HG03521 (cell line): Measurements from ENCODE around the gene D2HGDH.
"Not testable (repeated sequence)": the region's sequence is repeated elsewhere in the genome, so short reads cannot be mapped to it uniquely, and the experiment has no call there.

Source experiments
- ATAC-seq: cut with Tn5 transposase; IDR thresholded peaks from one replicate; pipeline ENCODE4 v1.9.1; 2021; ENCODE audit warnings: mild to moderate bottlenecking, moderate library complexity; ENCODE audit not compliant: unreplicated experiment

The D2HGDH gene

GRCh38 chr2:241768251-241768711, 33.9 kb downstream of the D2HGDH start:
- no peak for ATAC-seq

GRCh38 chr2:241768850-241769249, 34.4 kb downstream of the D2HGDH start:
- ATAC-seq = no peak

- no peak for ATAC-seq
Observed at GRCh38 chr2:241769819-241770184, 35.4 kb downstream of the D2HGDH start.

- no peak for ATAC-seq
Observed at GRCh38 chr2:241770185-241770935, 35.9 kb downstream of the D2HGDH start.

GRCh38 chr2:241770936-241771285, 36.5 kb downstream of the D2HGDH start:
- ATAC-seq = no peak

GRCh38 chr2:241771286-241772062, 37.0 kb downstream of the D2HGDH start:
- ATAC-seq = no peak

DNA sequence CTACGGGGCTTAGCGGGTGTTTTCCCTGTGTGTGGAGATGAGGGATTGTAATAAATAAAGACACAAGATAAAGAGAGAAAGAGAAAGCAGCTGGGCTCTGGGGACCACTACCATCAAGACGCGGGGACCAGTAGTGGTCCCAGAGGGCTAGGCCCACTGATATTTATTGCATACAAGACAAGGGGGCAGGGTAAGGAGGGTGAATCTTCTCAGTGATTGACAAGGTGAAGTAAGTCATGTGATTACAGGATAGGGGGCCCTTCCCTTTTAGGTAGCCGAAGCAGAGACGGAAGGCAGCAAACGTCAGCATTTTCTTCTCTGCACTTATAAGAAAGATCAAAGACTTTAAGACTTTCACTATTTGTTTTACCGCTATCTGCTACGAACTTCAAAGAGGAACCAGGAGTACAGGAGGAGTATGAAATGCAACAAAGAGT, 37.7 kb downstream of the D2HGDH start:
- ATAC-seq = no peak

- no peak for ATAC-seq
Observed at GRCh38 chr2:241773511-241774418, 39.3 kb downstream of the D2HGDH start.

DNA sequence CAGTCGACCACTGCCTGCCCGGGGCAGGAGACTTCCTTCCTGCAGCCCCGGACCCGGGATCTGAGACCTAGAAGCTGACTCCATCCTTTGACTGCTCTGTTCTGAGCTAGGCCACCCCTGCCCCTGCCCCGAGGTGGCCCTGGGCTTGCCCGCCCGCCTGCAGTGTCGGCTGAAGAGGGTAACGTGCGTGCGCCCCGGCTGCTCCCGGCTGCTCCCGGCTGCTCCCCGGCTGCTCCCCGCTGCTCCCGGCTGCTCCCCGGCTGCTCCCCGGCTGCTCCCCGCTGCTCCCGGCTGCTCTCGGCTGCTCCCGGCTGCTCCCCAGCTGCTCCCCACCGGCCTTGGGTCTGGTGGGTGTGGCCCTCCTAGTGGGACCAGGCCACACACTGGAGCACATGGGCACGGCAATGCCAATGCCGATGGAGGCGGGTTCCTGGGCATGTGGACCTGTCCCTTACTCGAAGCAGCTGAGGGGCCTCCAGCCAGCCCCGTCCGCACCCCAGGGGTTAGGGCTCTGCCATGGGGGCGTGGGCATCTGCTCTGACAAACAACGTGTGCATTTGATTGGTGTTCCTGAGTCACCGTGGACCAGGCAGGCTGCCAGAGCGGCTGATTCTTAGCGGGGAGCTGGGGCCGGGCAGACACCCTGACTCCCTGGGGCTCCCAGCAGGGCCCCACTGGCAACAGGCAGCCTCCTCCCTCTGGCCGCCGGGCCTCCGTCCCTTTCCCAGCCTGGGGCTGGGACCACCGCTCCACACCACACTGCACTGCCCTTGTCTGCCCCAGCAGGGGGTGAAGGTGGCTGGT, 40.2 kb downstream of the D2HGDH start:
- ATAC-seq = no peak

GRCh38 chr2:241775223-241776177, 41.1 kb downstream of the D2HGDH start:
- ATAC-seq = no peak

GRCh38 chr2:241776336-241777169, 42.1 kb downstream of the D2HGDH start, which contains the start of gene GAL3ST2:
Gene GAL3ST2, plus strand, starts transcription at chr2:241776822. Its CDS starts 134 bp downstream, at chr2:241776956.
- no peak for ATAC-seq

GRCh38 chr2:241777170-241777685, 42.8 kb downstream of the D2HGDH start:
- no peak for ATAC-seq

DNA sequence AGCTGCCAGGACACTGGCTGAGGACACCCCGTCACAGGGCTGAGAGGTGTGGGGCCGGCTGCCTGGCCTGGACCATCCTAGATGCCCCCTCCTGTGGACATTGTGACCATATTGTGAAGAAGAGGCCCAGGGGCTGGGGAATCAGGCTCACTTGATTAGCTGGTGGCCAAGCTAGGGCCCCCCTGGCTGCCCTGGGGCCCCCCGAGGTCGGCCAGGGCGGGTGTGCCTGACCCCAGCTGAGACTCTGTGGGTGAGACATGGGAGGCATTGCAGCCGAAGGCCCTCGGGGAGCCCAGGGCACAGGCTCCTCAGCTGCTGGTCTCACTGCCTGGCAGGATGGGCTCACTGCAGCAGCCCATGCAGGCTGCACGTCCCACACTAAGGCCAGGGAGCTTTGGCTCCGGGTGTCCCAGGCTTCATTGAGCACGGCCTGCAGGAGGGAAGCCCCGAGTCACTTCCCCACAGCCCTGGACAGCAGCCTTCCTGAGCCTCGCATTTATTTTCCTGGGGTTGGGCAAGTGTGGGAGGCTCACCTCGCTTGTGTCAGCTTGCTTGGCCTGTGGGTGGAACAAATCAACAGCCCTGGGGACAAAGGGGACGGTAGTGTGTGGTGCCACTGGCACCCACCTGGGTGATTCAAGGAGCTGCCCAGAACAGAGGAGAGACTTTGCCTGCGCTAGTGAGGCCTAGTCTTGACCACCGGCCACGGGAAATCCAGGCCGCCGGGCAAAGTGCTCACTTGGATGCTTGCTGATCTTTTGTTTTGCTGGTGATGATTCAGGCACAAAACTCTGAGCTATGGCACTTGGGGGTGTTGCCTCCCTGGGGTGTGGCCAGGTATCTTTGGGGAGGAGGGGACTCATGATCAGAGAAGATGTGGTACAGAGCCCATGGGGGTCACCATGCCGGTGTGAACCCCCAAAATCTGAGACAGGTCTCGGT, 43.5 kb downstream of the D2HGDH start:
- ATAC-seq = no peak

GRCh38 chr2:241780939-241781569, 46.6 kb downstream of the D2HGDH start:
- ATAC-seq = no peak

- ATAC-seq = not testable (repeated sequence)
Observed at GRCh38 chr2:241782053-241782452, 47.6 kb downstream of the D2HGDH start.

GRCh38 chr2:241788135-241788534, 53.7 kb downstream of the D2HGDH start:
- ATAC-seq = no peak
